Fibroblast of villous mesenchyme (primary cell): ENCODE measurements around the gene C1orf159. TPM values are rescaled to one million over a fixed set of nuclear protein-coding genes. Genes with fewer than 3 reads are reported as not detected.

Experiments used
- DNase-seq: peaks from one replicate; pipeline ENCODE4 v3.0.0-alpha.2; 2010; ENCODE audit warnings: low read depth
- H3K4me3 ChIP-seq: 2 replicates; pipeline ENCODE4 v1.5.1; 2011; ENCODE audit warnings: low read depth, mild to moderate bottlenecking, low read length
- CTCF ChIP-seq: IDR thresholded peaks from 2 replicates; pipeline ENCODE4 v1.5.1; 2012; ENCODE audit warnings: low read depth, mild to moderate bottlenecking, low read length; ENCODE audit not compliant: insufficient read depth
- total RNA-seq: library from RNA; depleted of rRNA; stranded (reverse); fragments of >200 nt; gene quantifications from 2 replicates; pipeline ENCODE4 v1.2.3, GENCODE V29; 2012

The C1orf159 gene
- total RNA-seq, 1 donor: 6.5 TPM

DNA sequence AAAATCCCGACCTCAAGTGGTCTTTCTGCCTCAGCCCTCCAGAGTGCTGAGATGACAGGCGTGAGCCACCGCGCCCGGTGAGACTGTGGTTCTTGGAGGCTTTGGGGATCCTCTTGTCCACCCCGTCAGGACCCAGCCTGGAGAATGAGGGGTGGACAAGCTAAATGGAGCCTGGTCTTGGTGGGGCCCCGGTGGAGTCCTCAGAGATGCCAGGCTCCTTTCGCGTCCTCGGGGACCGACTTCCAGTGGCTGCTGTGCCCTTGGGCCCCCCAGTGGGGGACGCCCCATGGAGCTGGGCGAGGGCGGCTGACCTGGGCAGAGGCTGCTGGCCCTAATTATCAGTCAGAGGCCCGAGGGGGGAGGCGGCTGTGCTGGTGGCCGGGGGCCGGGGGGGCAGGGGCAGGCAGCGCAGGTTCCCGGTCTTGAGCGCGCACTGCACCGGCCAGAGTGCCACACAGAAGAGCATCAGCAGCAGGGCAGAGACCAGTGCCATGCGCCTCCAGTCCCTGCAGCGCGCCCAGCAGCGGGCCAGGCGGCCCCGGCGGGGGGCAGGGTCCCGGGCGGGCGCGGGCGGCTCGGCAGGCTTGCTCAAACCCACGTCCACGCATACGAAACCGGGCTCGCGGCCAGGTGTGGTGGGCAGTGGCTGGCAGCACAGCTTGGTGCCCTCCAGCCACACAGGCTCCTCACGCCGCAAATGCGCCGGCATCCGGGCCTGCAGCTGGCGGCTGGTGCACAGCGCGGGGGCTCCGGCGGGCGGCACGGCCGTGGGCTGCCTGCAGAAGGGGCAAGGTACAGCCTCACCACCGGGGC is 44.2 kb downstream of the C1orf159 start:
- no peak for DNase-seq
- no peak for TF ChIP-seq CTCF
- H3K4me3 ChIP-seq: no peak overlapping the region

DNA sequence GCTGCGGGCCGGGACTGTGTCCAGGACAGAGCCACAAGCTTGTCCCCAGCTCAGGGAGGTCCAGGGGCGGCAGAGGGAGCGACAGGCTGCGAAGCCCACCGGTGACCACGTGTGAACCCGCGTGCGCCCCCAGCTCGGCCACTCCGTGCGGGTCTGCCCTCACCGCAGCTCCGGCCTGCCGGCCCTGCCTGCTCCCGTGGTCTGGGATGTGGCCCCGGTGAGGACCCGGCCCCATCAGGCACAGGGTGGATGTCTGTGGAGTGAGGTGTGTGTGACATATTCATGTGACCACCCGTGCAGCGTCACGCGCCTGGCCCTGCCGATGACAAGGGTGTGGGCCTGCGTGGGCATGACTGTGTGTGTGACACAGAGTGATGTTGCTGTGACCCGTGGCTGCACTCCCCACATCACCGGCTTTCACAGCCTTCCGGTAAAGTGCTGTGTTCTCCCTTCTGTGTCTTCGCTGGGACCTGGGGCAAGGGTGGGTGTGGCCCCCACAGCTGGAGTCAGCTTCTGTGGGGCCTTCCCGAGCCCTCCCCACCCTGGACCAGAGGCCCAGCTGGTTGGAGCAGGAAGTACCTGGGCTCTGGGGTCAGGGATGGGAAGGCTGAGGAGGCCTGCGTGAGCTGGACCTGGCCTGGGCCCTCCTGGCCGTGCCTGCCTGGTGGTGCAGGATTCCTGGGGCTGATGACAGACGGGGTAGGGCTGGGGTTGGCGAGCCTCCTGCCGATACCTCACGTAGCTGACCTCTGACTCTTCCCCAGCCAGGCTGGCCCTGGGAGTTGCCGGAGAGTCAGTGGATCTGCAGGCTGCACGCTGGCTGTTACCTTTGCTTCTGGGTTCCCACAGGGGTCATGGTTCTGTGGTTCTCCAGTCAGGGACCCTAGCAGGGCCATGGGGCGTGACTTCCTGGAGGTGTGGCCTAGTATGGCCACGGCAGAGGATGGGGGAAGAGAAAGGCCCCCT is 45.9 kb downstream of the C1orf159 start:
- DNase-seq: peak; percentile 8
- no peak overlapping the region for H3K4me3 ChIP-seq

DNA sequence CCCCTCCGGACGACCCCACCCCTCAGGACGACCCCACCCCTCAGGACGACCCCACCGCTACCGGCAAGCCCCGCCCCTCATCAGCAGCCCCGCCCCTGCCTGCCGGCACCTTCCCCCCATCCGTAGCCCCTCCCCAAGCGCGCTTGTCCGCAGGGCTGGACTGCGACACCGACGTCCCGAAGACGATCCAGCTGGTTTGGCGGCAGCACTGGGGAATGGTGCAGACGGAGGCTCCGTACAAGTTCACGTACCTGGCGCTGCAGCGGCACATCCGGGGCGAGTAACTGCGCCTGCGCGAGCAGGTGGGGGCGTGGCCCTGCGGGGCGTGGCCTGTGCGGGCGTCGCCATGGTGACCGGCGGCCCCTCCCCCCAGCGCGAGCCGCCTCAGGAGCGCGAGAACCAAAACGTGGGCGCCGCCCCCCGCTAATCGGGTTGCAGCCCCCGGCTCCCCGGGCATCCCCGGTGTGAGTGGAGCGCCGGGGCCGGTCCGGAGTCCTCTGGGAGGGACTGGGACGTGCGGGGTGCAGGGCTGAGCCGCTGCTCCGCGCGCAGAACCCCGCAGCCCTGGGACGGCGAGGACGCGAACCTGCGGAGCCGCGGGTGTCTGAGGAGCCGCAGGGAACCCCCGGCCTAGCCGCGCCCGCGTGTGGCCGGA is 46.7 kb downstream of the C1orf159 start:
- peak; percentile 52 for DNase-seq
- peak overlapping the region; percentile 78 for H3K4me3 ChIP-seq
- no peak for TF ChIP-seq CTCF

More for the DNA sequence above, 45.9 kb downstream of the C1orf159 start:
- no peak for TF ChIP-seq CTCF

GRCh38 chr1:1068517-1069055 is 47.3 kb downstream of the C1orf159 start:
- no peak for TF ChIP-seq CTCF
- H3K4me3 ChIP-seq: peak overlapping the region; percentile 78
- DNase-seq: no peak

- TF ChIP-seq CTCF: no peak
- DNase-seq: no peak
- no peak overlapping the region for H3K4me3 ChIP-seq
These were observed 47.9 kb downstream of the C1orf159 start for GRCh38 chr1:1067860-1068516.
